ENCODE data around the gene KDM4C.
"Not testable (repeated sequence)": the region's sequence is repeated elsewhere in the genome, so short reads cannot be mapped to it uniquely, and the experiment has no call there.

The KDM4C gene

DNA sequence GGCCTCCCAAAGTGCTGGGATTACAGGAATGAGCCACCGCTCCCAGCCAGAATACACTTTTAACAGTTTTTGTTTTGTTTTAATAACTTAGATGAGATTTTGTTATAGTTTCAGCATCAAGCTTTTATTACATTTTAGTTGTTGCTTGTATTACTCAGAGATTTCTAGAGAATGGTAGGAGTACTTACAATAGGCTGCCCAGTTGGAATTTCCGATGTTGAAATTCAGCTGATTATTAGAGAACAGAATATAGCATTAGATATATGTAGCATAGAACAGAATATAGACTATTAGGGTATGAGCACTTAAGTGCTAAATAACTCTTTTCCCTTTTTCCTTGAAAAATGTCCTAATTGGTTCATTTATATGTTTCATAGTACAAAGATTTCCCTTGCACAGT is 6.2 kb downstream of the KDM4C start:
- DNase-seq (ENCODE audit: low read depth in 2 of 2): no peak

DNA sequence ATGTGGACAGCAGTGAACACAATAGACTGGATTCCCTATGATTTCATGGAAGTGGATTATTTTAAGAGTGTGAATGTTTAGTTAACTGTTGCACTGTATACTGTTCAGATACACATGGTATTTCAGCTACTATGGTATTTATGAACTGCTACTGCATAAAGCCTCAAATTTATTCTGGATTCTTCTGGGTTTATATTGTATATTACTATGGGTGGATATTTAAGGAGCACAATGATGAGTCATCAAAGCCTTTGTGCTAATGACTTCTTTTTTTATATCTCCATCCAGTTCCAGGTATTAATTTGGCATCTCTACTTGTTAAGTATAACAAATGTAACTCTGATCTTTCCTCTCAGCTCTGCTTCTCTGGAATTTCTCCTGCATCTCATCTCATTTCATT is 6.8 kb downstream of the KDM4C start:
- DNase-seq (ENCODE audit: low read depth in 2 of 2): no peak

DNA sequence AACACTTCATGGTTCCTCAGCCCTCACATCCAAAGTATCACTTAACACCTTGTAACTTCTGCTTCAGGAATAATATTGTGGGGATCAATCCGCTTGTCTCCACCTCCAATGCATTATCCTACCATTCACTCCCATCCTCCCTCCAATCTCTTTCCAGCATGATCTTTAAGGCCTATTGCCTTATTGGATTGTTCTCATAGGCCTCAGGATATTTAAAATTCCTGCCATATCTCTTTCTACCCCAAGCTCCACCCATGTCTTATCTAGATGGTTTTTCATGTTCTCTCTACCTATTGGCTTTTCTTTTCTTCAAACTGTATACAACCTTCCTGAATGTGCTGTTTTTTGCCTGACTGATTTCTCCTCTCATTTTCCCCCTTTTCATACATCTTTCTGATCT is 7.2 kb downstream of the KDM4C start:
- no peak for DNase-seq (ENCODE audit: low read depth in 2 of 2)

GRCh38 chr9:6765396-6765795 is 7.6 kb downstream of the KDM4C start:
- no peak for DNase-seq (ENCODE audit: low read depth in 2 of 2)

DNA sequence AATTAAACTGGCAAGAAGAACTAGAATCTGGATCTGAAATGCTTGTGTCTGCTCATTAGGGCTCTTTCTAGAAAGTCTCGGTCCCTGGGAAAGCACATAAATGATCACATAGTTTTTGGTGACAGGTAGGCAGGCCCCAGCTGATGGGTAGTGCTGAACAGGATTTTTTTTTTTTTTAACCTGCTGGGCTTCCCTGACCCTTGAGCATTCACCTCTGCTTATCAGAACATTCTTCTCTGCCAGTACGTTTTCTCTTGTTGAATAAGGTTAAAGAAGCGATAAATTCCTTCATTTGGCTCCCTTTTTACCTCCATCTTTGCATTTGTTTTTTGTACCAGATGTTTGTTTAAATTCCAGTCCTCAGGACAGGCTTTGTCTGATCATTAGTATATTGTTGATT is 8.8 kb downstream of the KDM4C start:
- DNase-seq (ENCODE audit: low read depth in 2 of 2): no peak

- DNase-seq (ENCODE audit: low read depth in 2 of 2): not testable (repeated sequence)
These were observed 10.8 kb downstream of the KDM4C start for GRCh38 chr9:6768587-6768986.

GRCh38 chr9:6771722-6772121 is 13.9 kb downstream of the KDM4C start:
- no peak for DNase-seq (ENCODE audit: low read depth in 2 of 2)

GRCh38 chr9:6777213-6777902 is 19.6 kb downstream of the KDM4C start:
- DNase-seq (ENCODE audit: low read depth in 2 of 2): no peak

- no peak for DNase-seq (ENCODE audit: low read depth in 2 of 2)
These were observed 21.9 kb downstream of the KDM4C start for GRCh38 chr9:6779417-6780241.

DNA sequence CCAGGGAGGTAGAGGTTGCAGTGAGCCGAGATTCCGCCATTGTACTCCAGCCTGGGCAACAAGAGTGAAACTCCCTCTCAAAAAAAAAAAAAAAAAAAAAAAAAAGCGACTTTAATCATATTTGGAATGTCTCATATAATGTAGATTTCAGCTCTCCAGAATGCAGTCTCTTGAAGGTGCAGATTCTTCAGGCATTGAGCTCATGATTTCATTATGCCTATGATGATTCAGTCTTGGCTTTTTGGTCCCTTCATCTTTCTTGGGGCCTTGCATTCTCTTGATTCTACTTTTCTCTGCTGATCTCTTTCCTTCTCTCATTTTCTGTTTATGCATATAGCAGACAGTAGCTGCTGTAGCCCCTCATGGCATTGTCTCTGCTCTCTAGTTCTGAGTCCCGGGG is 22.9 kb downstream of the KDM4C start:
- DNase-seq (ENCODE audit: low read depth in 2 of 2): no peak

- DNase-seq (ENCODE audit: low read depth in 2 of 2): no peak
These were observed 23.7 kb downstream of the KDM4C start for GRCh38 chr9:6781476-6781875.

DNA sequence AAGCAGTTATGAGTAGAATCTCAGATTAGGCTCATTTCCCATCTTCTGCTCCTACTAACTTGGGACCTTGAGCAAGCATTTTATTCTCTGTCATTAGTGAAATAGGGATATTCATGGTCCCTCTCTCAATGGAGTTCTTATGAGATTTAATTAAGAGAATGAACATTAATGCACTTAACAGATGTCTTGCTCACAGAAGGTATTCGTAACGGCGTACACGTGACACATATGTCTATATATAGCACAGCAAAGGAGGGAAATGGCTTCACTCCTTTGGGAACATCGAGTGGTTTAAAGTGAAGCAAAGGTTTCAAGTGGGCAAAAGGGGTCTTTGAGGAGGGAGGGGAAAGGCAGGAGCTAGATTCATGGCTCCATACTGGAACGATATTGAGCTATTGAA is 24.6 kb downstream of the KDM4C start:
- no peak for DNase-seq (ENCODE audit: low read depth in 2 of 2)

GRCh38 chr9:6782981-6783380 is 25.2 kb downstream of the KDM4C start:
- DNase-seq (ENCODE audit: low read depth in 2 of 2): no peak

- DNase-seq (ENCODE audit: low read depth in 2 of 2): no peak
These were observed 26.0 kb downstream of the KDM4C start for GRCh38 chr9:6783753-6784152.

GRCh38 chr9:6785682-6786081 is 27.9 kb downstream of the KDM4C start:
- DNase-seq (ENCODE audit: low read depth in 2 of 2): no peak

GRCh38 chr9:6787793-6788161 is 30.0 kb downstream of the KDM4C start:
- DNase-seq (ENCODE audit: low read depth in 2 of 2): no peak

- DNase-seq (ENCODE audit: low read depth in 2 of 2): no peak
These were observed 30.6 kb downstream of the KDM4C start for GRCh38 chr9:6788162-6789016.

DNA sequence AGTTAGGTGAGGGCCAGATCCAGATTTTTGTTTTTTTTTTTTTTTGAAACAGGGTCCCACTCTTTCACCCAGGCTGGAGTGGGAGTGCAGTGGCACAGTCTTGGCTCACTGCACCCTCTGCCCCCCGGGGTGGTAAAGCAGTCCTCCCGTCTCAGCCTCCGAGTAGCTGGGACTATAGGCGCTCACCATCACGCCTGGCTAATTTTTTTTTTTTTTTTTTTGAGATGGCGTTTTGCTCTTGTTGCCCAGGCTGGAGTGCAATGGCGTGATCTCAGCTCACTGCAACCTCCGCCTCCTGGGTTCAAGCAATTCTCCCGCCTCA is 31.2 kb downstream of the KDM4C start:
- not testable (repeated sequence) for DNase-seq (ENCODE audit: low read depth in 2 of 2)

- no peak for DNase-seq (ENCODE audit: low read depth in 2 of 2)
These were observed 33.1 kb downstream of the KDM4C start for GRCh38 chr9:6790866-6791265.

- DNase-seq (ENCODE audit: low read depth in 2 of 2): no peak
These were observed 35.4 kb downstream of the KDM4C start for GRCh38 chr9:6793203-6793602.

GRCh38 chr9:6794936-6795335 is 37.2 kb downstream of the KDM4C start:
- no peak for DNase-seq (ENCODE audit: low read depth in 2 of 2)

DNA sequence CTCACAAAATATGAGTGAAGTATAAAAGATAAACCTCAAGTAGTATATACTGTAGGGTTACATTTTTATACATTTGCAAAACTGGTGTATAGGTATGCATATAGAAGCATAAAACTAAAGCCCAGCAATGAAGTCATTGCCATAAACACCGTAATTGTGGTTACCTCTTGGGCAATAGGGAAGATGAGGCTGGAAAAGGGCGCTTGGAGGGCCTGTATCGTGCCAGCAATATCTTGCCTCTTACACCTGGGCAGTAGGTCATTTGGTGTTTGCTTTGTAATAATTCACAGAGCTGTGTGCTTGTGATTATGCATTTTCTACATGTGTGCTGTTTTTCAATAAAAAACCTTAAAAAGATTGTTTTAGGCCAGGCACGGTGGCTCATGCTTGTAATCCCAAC is 45.2 kb downstream of the KDM4C start:
- DNase-seq (ENCODE audit: low read depth in 2 of 2): no peak

GRCh38 chr9:6805532-6805931 is 47.8 kb downstream of the KDM4C start:
- no peak for DNase-seq (ENCODE audit: low read depth in 2 of 2)
